ENCODE measurements around the gene RBM34.
"Not testable (repeated sequence)": the region's sequence is repeated elsewhere in the genome, so short reads cannot be mapped to it uniquely, and the experiment has no call there.

RBM34 gene

GRCh38 chr1:235160957-235161684, at the start of gene RBM34:
RBM34 (minus strand) TSS chr1:235161250; CDS start chr1:235161226, 24 bp downstream.
- H3K27me3 Mint-ChIP-seq, result no peaks in the 10 kb centered on the region
- H3K4me3 Mint-ChIP-seq, result no peak within 1 kb of the TSS
- no peaks in the 10 kb centered on the region for H3K9me3 Mint-ChIP-seq
- H3K27ac Mint-ChIP-seq, result peak within 1 kb of the TSS; percentile 99
- peaks cover 22% of the 10 kb centered on the region for H3K4me1 Mint-ChIP-seq (ENCODE audit: low read depth)
- DNase-seq, result peak; percentile 96
- peaks cover 12% of the 10 kb centered on the region for H3K36me3 Mint-ChIP-seq (ENCODE audit: low read depth)

GRCh38 chr1:235207209-235207565, 46.1 kb upstream of the RBM34 start:
- Mint-ChIP-seq H3K4me1 (ENCODE audit: low read depth) (peaks cover 35% of the 10 kb centered on the region), H3K27me3 (no peaks in the 10 kb centered on the region), H3K9me3 (no peaks in the 10 kb centered on the region), H3K4me3 (peak overlapping the region; percentile 37), H3K36me3 (ENCODE audit: low read depth) (peaks cover 54% of the 10 kb centered on the region), H3K27ac (peak overlapping the region; percentile 97)
- DNase-seq, result peak; percentile 47

GRCh38 chr1:235206533-235207208, 45.6 kb upstream of the RBM34 start:
- no peak for DNase-seq
- H3K4me3 Mint-ChIP-seq, result peak overlapping the region; percentile 37
- H3K4me1 Mint-ChIP-seq (ENCODE audit: low read depth), result peaks cover 34% of the 10 kb centered on the region
- peak overlapping the region; percentile 97 for H3K27ac Mint-ChIP-seq
- H3K9me3 Mint-ChIP-seq, result no peaks in the 10 kb centered on the region
- H3K27me3 Mint-ChIP-seq, result no peaks in the 10 kb centered on the region
- peaks cover 49% of the 10 kb centered on the region for H3K36me3 Mint-ChIP-seq (ENCODE audit: low read depth)

- Mint-ChIP-seq H3K4me1 (ENCODE audit: low read depth) (peaks cover 30% of the 10 kb centered on the region), H3K9me3 (no peaks in the 10 kb centered on the region), H3K27me3 (no peaks in the 10 kb centered on the region), H3K27ac (peak overlapping the region; percentile 47), H3K36me3 (ENCODE audit: low read depth) (peaks cover 43% of the 10 kb centered on the region), H3K4me3 (no peak overlapping the region)
- no peak for DNase-seq
These were observed 44.6 kb upstream of the RBM34 start for GRCh38 chr1:235205687-235206086.

- no peak for DNase-seq
- H3K27me3 Mint-ChIP-seq, result no peaks in the 10 kb centered on the region
- H3K4me1 Mint-ChIP-seq (ENCODE audit: low read depth), result peaks cover 30% of the 10 kb centered on the region
- H3K4me3 Mint-ChIP-seq, result no peak overlapping the region
- H3K9me3 Mint-ChIP-seq, result no peaks in the 10 kb centered on the region
- peaks cover 40% of the 10 kb centered on the region for H3K36me3 Mint-ChIP-seq (ENCODE audit: low read depth)
- H3K27ac Mint-ChIP-seq, result no peak overlapping the region
These were observed 42.4 kb upstream of the RBM34 start for GRCh38 chr1:235203428-235203827.

- peaks cover 26% of the 10 kb centered on the region for H3K4me1 Mint-ChIP-seq (ENCODE audit: low read depth)
- peaks cover 44% of the 10 kb centered on the region for H3K36me3 Mint-ChIP-seq (ENCODE audit: low read depth)
- not testable (repeated sequence) for H3K27ac Mint-ChIP-seq, DNase-seq, H3K9me3 Mint-ChIP-seq, H3K4me3 Mint-ChIP-seq, H3K27me3 Mint-ChIP-seq
These were observed 41.4 kb upstream of the RBM34 start for GRCh38 chr1:235202447-235202846.

GRCh38 chr1:235199441-235199840, 38.4 kb upstream of the RBM34 start:
- Mint-ChIP-seq H3K9me3 (no peaks in the 10 kb centered on the region), H3K4me3 (no peak overlapping the region), H3K4me1 (ENCODE audit: low read depth) (peaks cover 1% of the 10 kb centered on the region), H3K27ac (no peak overlapping the region), H3K36me3 (ENCODE audit: low read depth) (peaks cover 54% of the 10 kb centered on the region), H3K27me3 (no peaks in the 10 kb centered on the region)
- DNase-seq, result no peak

- Mint-ChIP-seq H3K36me3 (ENCODE audit: low read depth) (peaks cover 81% of the 10 kb centered on the region), H3K4me1 (ENCODE audit: low read depth) (peaks cover 9% of the 10 kb centered on the region), H3K27ac (peak overlapping the region; percentile 57), H3K27me3 (no peaks in the 10 kb centered on the region), H3K4me3 (no peak overlapping the region), H3K9me3 (no peaks in the 10 kb centered on the region)
- DNase-seq, result no peak
These were observed 29.4 kb upstream of the RBM34 start for GRCh38 chr1:235190431-235190830.

- Mint-ChIP-seq H3K4me3 (no peak overlapping the region), H3K9me3 (no peaks in the 10 kb centered on the region), H3K4me1 (ENCODE audit: low read depth) (peaks cover 14% of the 10 kb centered on the region), H3K27me3 (no peaks in the 10 kb centered on the region), H3K36me3 (ENCODE audit: low read depth) (peaks cover 64% of the 10 kb centered on the region), H3K27ac (peak overlapping the region; percentile 23)
- DNase-seq, result no peak
These were observed 26.3 kb upstream of the RBM34 start for GRCh38 chr1:235187316-235187715.

GRCh38 chr1:235181561-235182245, 20.7 kb upstream of the RBM34 start:
- H3K36me3 Mint-ChIP-seq (ENCODE audit: low read depth), result peaks cover 65% of the 10 kb centered on the region

GRCh38 chr1:235180916-235181460, 19.9 kb upstream of the RBM34 start:
- peak overlapping the region; percentile 55 for H3K27ac Mint-ChIP-seq
- no peaks in the 10 kb centered on the region for H3K9me3 Mint-ChIP-seq
- no peak overlapping the region for H3K4me3 Mint-ChIP-seq
- H3K4me1 Mint-ChIP-seq (ENCODE audit: low read depth), result peaks cover 18% of the 10 kb centered on the region
- H3K36me3 Mint-ChIP-seq (ENCODE audit: low read depth), result peaks cover 70% of the 10 kb centered on the region
- no peak for DNase-seq
- H3K27me3 Mint-ChIP-seq, result no peaks in the 10 kb centered on the region

More at GRCh38 chr1:235181561-235182245, 20.7 kb upstream of the RBM34 start:
- no peak for DNase-seq
- peak overlapping the region; percentile 55 for H3K27ac Mint-ChIP-seq
- H3K27me3 Mint-ChIP-seq, result no peaks in the 10 kb centered on the region
- peaks cover 18% of the 10 kb centered on the region for H3K4me1 Mint-ChIP-seq (ENCODE audit: low read depth)
- H3K9me3 Mint-ChIP-seq, result no peaks in the 10 kb centered on the region
- no peak overlapping the region for H3K4me3 Mint-ChIP-seq

GRCh38 chr1:235176486-235176885, 15.4 kb upstream of the RBM34 start:
- no peak for DNase-seq
- Mint-ChIP-seq H3K36me3 (ENCODE audit: low read depth) (peaks cover 85% of the 10 kb centered on the region), H3K27ac (peak overlapping the region; percentile 75), H3K4me3 (no peak overlapping the region), H3K4me1 (ENCODE audit: low read depth) (peaks cover 3% of the 10 kb centered on the region), H3K9me3 (no peaks in the 10 kb centered on the region), H3K27me3 (no peaks in the 10 kb centered on the region)

GRCh38 chr1:235169986-235170385, 8.9 kb upstream of the RBM34 start:
- H3K36me3 Mint-ChIP-seq (ENCODE audit: low read depth), result peaks cover 74% of the 10 kb centered on the region
- H3K27ac Mint-ChIP-seq, result no peak overlapping the region
- no peak for DNase-seq
- H3K9me3 Mint-ChIP-seq, result no peaks in the 10 kb centered on the region
- no peaks in the 10 kb centered on the region for H3K4me1 Mint-ChIP-seq (ENCODE audit: low read depth)
- H3K27me3 Mint-ChIP-seq, result no peaks in the 10 kb centered on the region
- no peak overlapping the region for H3K4me3 Mint-ChIP-seq

- H3K4me3 Mint-ChIP-seq, result no peak overlapping the region
- DNase-seq, result no peak
- no peaks in the 10 kb centered on the region for H3K9me3 Mint-ChIP-seq
- H3K4me1 Mint-ChIP-seq (ENCODE audit: low read depth), result no peaks in the 10 kb centered on the region
- H3K36me3 Mint-ChIP-seq (ENCODE audit: low read depth), result peaks cover 67% of the 10 kb centered on the region
- no peaks in the 10 kb centered on the region for H3K27me3 Mint-ChIP-seq
- peak overlapping the region; percentile 48 for H3K27ac Mint-ChIP-seq
These were observed 7.3 kb upstream of the RBM34 start for GRCh38 chr1:235168375-235168774.
